Stimulated activated CD8-positive, alpha-beta memory T cell treated with anti-CD3 and anti-CD28 coated beads, Interleukin-4, amount 100 ng/mL, for 24 hours (primary cell): ENCODE measurements around the gene ECPAS.

Experiments used
- DNase-seq: peaks from one replicate; pipeline ENCODE4 v3.0.0-alpha.2; 2020; ENCODE audit warnings: low read depth

Gene ECPAS

DNA sequence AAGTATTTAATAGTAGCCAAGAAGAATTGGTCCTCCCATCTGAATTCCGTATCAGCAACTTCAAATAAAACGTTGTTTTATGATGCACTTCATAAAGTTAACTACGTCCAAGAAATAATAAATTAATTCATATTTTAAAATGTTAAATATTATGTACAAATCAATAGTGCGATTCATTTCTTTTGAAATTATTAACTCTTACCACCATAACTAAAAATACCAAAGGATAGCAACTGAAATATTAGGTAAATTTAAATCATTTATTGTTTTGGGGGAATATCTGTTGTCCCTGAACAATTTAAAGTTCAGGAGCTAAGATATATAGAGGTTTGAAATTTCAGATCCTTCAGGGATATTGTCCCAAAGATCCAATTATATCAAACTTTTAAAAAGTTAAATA, 154.1 kb downstream of the ECPAS start, which contains the start of gene OR2K2:
OR2K2 (minus strand) TSS at position 101 of the 400 bp plus-strand sequence. CDS start 1,791 bp downstream, outside the sequence.
- DNase-seq: no peak

GRCh38 chr9:111320631-111321030, 163.6 kb downstream of the ECPAS start:
- no peak for DNase-seq

GRCh38 chr9:111316796-111317195, 167.4 kb downstream of the ECPAS start:
- no peak for DNase-seq
